Suppressor macrophage (primary cell): ENCODE measurements around the gene DNAH8.
A peak's percentile ranks its signal among the peaks of the same experiment; 100 is the strongest.

Experiments used
- DNase-seq, 4 experiments: peaks; one replicate each; pipeline ENCODE4 v3.0.0-alpha.2; 2020 to 2022

DNAH8 gene

DNA sequence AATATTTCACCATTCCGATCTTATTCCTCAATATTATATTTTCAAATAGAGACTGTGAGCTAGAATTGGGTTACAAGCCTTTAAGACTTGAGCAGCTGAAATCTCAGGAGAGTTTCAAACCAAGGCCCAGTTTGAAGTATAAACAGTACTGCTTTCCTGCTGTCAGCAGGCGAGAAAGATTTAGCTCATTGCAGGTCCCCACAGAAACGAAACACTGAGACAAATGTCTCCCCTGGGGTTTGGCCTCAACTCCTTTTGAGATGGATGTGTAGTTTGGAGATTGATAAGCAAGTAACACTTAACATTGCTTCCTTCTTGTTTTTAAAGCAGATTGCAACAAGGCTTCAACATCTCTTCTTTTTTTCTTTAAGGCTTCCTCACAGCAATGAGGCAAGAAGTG, 311.1 kb downstream of the DNAH8 start:
- no peak for DNase-seq

DNA sequence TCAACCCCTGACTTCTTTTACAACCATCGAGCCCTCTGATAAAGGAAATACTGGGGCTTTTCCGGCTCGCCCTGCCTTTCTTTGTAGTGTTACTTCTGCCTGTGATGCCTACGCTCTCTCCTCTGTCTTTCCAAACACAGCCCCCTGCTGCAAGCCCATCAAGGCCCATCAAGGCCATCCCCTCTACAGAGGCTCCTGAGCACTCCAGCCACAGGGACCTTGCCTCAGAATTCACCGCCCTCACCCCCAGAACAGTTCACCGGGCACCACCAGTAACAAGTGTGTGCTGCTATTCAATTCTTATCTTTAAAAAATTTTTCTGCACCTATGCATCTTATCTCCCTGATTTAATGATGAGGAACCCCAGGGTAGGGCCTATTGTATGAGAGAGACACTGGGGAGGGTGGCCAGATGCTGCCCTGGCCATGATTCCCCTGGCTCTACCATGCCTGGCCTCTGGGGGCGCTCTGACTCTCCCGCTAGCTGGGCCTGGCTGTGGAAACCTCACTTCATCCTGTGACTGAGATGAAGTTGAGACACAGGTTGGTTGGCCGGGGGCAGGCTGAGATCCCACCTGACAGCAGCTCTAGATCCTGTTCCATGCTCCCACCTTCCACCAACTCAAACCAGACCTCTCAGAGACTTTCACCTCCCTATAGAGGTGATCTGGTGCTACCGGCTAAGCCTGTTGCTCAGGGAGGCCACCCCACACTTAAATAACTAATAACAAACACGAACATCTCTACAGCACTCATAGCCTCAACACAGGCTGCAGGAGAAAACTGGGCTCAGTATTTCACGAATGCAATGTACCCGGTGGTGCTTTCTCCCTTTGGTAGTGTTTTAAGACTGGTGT, 314.3 kb downstream of the DNAH8 start:
- peak; percentile 22 to 59 (median 40) for DNase-seq

DNA sequence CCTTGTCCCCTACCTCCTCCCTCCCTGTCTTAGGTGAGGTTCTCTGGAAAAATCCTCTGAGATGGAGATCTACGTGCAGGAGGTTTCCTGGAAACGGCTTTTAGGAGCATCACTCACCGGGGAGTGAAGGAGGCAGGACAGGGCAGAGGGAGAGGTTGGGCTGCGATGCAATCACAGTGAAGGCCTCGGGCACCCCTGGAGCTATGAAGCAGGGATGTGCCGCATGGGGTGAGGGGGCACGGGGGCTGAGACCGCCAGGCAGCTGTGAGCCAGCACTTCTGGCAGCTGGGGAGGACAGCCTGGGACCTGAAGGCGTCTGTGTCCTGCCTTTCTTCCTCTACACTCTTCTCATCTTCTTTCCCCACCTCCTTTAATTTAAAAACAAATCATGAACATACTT, 320.6 kb downstream of the DNAH8 start:
- DNase-seq: no peak

DNA sequence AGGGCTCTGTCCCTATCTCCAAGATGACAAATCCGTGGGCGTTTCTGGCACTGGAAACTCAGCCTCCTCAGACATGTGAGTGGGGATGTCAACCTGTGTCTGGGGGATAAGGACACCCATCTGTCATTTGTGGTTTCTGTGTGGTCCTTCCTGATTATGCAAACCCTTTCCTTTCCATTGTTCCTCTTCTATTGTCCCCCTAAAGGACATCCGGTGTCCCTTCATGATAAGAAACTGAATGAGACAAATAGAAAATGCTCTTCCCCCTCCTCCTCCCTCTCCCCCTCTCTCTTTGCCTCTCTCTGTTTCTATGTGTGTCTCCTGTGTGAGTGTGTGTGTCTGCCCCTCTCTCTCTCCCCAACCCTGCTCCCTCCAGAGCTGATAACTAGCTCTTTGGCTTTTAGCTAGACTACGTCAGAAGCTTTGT, 322.0 kb downstream of the DNAH8 start:
- no peak for DNase-seq

DNA sequence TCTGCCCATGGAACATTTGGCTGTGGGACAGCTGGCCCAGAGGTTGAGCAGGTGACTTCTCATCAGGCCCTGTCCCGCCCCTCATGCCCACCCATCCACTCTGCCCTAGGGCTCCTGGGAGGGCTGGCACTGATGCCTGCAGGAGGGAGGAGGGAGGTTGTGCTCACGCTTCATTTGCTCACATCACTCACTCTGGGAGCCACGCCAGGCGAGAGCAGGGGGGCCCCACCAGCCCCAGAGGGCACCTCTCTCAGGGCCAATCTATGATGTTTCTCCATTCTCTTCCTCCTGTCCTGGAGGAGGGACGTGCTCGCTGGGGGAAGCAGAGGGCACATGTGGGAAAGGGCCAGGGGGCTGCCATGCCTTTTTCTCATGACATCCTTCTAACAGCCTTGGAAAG, 322.6 kb downstream of the DNAH8 start:
- no peak for DNase-seq

DNA sequence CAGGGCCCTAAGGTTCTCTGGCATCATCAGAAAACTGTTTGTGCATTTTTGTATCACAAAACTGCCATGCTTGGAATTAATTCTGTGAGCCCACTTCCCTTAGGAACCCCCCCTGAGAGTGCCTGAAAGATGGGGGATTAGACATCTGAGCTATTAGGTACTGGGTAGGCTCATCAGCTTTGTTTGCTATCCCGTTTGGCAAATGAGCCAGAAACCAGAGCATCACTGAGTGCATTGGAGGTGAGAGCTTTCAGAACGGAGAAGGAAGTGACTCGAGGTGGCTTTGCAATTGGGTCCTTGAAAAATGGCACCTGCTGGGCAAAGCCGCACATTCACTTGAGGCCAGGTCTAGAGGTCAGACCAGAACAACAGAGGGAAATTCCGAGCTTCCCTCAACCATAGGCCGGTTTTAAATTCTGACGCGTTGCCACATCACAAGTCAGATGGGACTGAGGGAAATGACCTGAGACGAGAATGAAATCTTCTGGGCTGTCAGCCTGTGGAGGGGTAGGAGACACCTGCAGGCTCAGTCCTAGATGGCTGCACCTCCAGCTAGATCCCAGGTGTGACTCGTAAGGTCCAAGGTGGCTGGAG, 325.1 kb downstream of the DNAH8 start:
- DNase-seq: no peak

DNA sequence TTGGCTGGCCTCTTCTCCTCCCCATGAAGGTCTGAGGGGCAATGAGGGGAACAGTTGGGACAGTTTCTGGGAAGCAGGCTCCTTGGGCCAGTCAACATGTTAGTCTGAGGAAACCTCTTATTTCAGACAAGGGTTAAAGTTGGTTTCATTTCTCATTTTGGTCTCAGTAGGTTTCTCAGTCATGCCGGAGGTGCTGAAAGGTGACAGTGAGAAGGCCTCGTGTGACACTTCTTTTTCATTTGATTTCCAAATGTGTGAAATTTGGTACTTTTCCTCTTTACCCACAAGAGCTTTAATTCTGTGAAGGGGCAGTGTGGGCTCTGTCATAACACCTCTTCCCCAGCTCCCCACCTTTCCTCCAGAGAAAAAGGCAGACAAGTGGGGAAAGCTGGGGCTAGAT, 326.0 kb downstream of the DNAH8 start:
- no peak for DNase-seq

DNA sequence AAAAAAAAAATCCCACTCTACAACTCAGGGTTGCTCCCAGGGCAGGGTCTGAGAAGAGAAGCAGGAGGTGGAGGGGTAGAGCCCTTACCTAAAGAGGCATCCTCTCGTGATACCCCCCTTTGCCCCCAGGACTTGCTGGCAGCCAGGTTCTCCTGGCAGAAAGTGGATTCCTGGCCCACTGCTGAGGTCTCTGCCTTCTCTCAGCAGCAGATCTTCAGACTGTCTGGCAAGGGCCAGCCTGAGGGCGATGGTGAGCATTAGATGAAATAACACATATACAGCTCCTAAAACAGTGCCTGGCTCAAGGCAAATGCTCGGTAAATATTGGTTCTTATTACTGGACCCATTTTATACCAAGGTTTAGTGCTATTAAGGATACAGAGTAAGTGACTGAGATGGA, 328.7 kb downstream of the DNAH8 start:
- DNase-seq: no peak

DNA sequence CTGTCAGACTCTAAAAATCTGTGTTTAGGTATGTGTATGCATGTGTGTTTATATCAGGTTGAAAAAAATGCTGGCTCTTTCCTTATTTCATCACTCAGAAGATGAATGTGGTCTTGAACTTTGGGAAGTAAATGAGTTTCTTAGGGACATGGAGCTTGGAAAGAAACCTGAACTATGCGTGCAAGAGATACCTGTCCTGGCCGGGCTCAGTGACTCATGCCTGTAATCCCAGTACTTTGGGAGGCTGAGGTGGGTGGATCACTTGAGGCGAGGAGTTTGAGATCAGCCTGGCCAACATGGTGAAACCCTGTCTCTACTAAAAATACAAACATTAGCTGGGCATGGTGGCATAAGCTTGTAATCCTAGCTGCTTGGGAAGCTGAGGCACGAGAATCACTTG, 329.1 kb downstream of the DNAH8 start:
- no peak for DNase-seq

DNA sequence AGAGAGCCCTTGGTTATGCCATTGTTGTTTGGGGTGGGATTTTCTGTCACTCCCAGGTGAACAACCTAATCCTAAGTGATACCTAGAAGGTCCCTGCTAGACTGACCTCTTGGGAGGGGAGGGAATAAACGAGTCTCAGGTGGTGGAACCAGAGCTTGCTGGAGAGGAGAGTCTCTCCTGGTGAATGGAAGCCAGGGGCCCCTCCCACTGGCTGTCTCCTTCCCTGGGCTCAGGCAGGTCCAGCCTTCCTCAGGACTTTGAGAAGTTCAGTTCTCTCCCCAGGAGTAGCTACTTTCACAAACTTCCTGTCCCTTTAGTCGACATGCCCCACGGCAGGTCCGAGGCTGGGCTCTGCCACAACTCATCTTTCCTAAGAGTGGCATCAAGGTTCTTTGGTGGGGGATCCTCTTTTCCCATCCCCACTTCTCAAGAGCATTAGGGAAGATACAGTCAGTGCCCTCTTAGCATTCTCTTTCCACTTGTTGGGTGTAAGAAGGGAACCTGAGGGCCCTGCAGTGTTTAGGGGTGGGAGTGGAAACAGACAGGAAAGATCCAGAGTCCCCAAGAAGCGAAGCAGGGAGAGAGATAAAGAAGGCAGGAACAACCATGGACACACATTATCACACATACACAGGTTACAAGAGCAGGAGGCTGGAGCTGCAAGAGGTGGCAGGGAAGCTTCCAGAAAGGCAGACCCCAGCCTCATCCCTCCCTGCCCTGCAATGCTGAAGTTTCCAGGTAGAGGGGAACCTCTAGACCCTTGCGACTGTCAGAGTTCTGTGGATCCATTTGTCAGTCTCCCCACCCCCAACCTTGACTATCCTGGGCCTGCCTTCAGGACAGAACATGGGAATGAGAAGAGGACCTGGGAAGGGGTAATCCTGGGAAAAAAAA, 332.6 kb downstream of the DNAH8 start:
- no peak for DNase-seq

DNA sequence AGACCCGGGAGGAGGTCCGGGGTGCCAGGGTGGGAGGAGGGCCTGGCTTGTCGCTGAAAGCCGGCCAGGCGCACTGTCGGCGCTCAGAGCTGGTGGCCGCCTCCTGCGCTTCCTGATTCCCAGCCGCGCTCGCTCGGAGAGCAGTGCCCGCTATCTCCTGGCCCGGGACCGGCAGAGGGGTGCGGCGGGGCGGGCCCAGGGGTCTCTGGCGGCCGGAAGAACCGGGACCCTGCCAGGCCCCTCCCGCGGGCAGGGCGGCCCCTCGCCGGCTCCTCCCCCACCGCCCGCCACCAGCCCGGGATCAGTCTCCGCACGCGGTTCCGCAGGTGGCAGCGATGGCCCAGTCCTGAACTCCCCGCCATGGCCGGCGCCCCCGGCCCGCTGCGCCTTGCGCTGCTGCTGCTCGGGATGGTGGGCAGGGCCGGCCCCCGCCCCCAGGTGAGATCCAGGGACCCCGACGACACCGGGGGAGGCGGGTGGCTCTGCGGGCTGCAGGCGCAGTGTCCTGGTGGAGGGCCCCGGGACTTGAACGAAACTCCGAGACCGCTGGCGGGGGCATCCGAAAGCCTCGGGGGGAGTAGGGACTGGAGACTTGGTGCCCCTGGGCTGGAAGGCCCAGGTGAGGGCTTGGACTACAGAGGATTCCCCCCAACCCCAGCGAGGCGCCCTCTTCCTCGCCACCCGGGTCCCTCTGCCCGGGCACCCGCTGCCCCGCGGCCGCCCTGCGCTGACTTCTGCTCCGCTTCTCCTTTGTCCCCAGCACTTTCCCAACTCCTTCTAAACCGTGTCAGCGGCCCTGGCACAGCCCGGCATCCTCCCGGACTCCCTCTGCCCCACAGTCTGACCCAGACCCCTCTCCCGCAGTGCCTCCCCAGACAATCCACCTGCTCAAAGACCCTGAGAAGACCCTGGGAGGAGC, 333.6 kb downstream of the DNAH8 start, which contains the start of gene GLP1R:
TSS of gene GLP1R (plus strand) at position 301 of the 919 bp plus-strand sequence. CDS start at position 361, 60 bp downstream.
- peak in 2 of 4 experiments; percentile 7 to 8 for DNase-seq

DNA sequence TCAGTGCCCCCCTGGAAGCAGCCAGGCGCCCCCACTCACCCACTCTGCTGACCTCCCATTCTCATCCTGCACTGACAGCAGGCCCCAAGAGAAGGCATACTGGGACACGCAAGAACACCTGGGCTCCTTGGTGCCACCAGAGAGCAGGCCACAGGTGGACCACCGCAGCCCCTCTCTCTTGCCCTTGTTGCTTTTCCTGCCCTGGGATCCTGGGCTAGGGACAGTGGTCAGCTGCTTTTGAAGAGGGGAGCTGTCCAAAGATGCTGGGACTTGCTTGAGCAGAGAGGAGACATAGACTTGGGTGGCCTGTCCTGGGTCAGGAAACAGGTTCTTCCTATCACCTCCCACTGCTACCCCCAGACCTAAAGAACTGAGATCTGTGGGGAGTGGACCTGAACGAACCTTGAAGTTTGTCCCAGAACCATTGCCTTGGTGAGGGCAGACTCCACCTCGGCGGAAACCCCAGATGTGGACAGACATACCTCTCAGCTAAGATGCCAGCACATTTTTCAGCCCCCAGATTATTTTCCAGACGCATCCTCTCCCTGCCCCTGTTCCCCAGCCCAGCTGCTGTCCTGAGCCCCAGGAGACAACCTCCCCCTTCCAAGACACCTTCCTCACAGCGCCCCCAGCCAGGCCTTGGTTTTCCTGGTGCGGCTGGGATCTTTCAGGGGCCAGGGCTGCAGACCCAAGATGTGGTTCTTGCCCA, 334.6 kb downstream of the DNAH8 start:
- DNase-seq: no peak

DNA sequence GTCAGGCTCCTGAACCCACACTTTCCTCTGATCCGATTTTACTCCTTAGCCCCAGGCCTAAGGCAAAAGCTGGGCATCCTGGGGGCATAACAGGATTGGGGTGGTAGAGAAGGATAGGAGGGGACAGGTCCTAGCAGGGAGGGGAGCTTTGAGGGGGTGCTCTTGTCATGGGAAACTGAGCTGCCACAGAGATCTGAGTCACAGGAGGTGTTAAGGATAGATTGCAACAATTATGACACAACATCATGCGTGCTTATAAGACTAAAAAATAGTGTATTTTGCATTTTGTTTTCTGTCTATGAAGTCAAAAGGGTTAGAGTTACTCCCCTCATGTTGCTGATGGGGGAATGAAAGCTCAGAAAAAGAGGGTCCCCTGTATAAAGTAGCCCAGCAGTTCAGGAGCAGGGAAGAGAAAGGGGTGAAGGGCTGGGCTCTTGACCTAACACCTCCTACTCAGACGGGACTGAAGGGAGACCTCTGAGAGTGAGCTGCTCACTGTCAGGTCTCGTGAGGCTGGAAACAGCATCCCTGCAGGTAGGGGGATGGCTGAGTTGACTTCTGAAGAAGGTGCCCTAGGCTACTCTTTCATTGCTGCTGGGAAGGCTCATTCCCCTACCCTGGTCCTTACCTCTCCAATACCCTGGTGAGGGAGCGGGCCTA, 335.5 kb downstream of the DNAH8 start:
- no peak for DNase-seq

DNA sequence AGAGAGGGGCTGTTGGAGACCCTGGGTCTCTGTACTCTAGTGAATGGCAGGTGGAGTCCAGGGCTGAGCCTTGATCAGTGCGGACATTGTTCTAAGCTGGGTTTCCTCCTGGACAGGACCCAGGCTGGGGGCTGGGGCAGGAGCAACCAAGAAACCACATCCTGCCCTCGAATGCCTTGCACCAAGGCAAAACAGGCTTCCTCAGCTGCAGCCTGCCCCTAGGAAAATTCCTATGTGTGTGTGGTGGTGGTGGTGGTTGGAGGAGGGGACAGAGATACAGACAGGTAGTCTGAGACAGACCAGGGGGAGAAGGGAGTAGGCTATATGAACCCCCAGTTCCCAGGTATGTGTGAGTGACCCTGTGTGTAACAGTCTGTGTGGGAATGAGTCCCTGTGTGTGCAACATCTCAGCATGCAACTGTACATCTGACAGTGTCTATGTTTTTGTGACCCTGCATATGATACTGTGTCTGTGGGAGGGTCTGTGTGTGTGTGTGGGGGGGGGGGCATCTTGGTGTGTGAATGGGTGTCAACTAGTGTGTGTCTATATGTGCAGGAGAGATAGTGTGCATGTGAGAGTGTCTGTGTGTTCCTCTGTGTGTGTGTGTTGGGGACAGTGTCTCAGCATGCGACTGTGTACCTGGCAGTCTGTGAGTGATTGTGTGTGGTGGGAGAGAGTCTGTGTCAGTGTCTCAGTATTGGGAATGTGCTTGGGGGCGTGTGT, 336.4 kb downstream of the DNAH8 start:
- no peak for DNase-seq

DNA sequence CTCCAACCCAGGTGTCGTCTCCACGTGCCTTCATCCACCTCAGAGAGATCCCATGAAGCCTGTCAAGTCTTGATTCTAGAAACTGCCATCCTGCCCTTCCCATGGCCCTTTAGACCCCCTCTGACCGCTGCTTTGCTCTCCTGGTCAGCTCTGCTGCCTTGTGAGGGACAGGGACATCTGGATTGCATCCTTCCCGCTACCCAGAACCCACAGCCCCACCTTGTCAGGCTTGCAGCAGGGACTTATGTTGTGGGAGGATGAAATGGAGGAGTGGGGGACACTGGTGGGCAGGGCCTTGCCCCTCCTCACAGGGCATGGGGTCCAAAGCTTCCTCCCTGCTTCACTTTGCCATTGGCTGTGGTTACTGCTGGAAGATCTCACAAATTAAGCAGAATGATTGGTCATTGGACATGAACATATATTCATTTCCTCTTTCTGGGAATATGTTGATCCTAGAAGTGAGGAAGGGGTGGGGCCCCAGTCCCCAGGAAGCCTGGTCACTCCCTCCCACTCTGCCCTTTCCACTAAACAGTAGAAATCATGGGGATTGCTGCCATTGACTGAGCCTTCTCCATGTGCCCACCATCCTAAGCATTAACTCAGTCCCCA, 338.0 kb downstream of the DNAH8 start:
- peak in 3 of 4 experiments; percentile 29 to 37 (median 34) for DNase-seq

DNA sequence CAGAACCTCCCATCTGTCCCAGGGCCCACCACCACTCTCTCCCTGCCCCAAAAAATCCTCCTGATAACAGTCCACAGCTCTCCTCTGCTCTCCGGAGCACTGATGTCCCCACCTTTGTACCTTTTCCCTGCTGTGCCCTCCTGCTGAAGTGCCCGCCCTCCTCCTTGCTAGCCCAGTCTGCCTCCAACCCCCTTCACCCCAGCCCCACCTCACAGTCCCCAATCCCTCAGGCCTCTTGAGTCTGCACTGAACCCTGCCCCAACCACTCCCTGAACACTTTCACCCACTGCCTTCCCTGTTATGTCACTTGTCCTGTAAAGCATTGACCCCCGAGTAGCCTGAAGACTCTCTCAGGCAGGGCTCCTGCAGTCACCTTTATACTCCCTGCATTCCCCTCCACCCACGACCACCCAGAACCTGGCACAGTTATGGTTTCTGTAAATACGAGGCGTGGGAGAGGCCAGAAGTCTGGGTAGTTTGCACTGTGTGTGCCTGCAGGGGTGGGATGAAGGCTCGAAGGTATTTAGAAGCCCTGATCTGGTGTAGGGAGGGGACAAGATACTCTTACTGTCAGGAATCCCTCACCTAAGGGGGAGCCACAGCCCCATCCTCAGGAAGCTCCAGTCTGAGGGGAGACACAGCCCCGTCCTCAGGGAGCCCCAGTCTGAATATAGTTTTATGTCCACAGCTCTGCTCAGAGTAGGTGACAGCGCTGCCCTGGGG, 338.9 kb downstream of the DNAH8 start:
- no peak for DNase-seq

DNA sequence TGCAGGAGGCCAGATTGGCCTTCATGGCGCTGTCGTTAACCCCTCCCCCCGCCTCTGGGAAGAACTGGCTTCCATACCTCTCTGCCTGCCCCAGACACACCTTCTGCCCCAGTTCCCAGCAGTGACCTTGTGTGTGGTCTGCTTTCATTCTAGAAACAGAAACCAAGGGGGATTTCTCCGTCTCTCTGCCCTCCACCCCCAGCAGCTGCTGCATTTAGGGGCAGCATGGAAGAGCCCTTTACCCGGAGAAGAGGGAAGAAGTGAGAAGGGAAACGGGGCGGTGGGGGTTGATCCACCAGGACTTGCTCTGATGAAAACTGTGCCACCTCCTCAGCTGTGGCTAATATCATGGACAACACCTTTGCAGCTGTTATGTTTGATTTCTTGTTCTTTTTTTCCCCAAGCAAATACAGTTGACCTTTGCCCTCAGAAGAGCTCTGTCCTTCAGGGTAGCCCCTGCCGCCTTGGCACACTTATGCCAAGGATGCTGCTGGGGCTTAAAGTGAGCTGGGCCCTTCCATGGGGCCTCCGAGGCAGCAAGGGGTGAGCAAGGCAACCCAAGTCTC, 339.5 kb downstream of the DNAH8 start:
- no peak for DNase-seq

DNA sequence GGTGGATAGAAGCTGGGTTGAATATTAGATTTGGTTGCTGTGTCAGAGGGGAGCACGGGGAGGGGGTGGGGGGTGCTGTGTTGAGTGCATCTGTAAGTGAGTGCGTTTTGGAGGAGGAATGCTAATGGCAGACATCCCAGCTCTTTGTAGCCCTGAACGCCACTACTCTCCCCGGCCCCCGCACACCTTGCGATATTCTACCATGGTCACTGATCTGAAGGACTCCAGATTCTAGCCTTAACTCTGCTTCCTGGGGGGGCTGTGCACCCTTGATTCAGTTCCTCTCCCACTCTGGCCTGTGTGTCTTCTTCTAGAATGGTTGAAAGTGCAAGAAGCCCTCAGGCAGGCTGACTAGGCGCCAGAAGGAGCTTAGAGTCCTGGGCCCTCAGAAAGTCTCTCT, 340.6 kb downstream of the DNAH8 start:
- DNase-seq: no peak

DNA sequence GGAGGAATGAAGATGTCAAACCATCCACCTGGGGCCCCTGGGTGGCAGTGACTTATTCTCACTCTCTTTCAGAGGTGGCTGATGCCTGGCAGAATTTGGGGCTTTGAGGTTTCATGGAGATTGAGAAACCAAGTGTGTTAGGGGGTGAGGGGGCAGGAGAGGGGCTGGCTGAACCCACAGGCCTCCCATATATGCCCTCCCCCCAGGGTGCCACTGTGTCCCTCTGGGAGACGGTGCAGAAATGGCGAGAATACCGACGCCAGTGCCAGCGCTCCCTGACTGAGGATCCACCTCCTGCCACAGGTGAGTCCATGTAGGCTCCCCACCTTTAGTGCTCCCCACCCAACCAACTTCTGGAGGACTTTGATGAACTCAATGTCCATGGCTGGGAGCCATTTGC, 341.1 kb downstream of the DNAH8 start:
- no peak for DNase-seq
